HCT116 (cell line): Measurements from ENCODE around the gene ASB10.

Source experiments
- POLR2A ChIP-seq: IDR thresholded peaks from 2 replicates; pipeline ENCODE4 v1.7.0; 2011; ENCODE audit warnings: borderline replicate concordance; ENCODE audit not compliant: insufficient read depth, insufficient read length; ENCODE audit errors: extremely low read depth
- YY1 ChIP-seq: IDR thresholded peaks from 2 replicates; pipeline ENCODE4 v1.6.1; 2011; ENCODE audit warnings: low read length, low read depth, moderate library complexity, mild to moderate bottlenecking; ENCODE audit not compliant: insufficient replicate concordance; ENCODE audit errors: extremely low read depth
- TF ChIP-seq, protein P1 (sequence below): IDR thresholded peaks from 2 replicates; pipeline ENCODE4 v1.6.1; 2012
- TF ChIP-seq, protein P2 (sequence below), 3 experiments: fragments of 200-600 bp in 1 of 3; sonication (generic) in 1 of 3; IDR thresholded peaks in 2 of 3; conservative IDR thresholded peaks in 1 of 3; 2 replicates each; pipeline ENCODE4 v1.5.1; 2012 to 2017; ENCODE audit warnings: low read depth in 2 of 3, low read length in 2 of 3, antibody characterized with exemption in 1 of 3, borderline replicate concordance in 1 of 3, control low read depth in 1 of 3, mild to moderate bottlenecking in 1 of 3, mixed read lengths in 1 of 3, mixed run types in 1 of 3, moderate library complexity in 1 of 3; ENCODE audit not compliant: insufficient read depth in 1 of 3

DNA sequence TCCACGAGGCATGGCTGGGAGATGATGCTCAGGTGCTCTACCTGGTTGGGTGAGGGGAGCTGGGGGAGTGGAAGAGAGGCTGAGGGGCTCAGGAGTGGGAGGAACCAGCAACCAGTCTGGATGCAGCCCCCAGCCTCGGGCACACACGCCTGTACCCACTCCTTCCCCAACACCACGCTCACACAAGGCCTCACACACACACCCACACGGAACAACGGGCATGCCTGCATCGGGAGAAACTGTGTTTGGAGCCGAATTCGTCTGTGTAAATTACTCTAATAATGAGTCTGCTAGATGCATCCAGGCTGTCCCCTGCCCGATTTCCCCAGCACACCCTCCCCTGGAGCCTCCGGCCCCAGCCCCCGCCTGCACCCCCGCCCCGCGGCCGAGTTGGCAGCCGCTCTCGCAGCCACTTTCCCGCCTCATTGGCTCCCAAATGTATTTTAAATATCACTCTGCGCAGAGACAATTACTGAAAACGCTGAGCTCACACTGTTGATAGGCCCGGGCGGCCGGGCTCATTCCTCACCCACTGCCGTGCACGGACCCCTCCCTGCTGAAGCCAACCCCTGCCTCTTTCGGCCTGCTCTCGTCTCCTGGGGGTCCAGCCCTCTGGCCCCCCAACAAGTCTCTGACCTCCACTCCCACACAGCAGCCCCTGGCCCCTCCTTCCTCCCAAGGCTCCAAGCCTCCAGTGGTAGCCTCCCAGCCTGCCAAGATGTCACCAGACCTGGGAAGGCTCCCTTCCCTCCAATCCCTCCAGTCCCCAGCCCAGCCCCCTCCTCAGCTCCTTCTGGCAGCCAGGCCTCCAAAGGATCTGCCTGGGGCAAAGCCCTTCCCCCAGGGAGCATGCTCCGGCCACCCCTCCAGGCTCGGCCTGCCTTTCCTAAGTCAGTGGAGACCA, 12.1 kb upstream of the ASB10 start:
- TF ChIP-seq, protein P1, sequence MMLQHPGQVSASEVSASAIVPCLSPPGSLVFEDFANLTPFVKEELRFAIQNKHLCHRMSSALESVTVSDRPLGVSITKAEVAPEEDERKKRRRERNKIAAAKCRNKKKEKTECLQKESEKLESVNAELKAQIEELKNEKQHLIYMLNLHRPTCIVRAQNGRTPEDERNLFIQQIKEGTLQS, result no peak
- no peak for TF ChIP-seq YY1
- TF ChIP-seq POLR2A, result no peak
- TF ChIP-seq, protein P2, sequence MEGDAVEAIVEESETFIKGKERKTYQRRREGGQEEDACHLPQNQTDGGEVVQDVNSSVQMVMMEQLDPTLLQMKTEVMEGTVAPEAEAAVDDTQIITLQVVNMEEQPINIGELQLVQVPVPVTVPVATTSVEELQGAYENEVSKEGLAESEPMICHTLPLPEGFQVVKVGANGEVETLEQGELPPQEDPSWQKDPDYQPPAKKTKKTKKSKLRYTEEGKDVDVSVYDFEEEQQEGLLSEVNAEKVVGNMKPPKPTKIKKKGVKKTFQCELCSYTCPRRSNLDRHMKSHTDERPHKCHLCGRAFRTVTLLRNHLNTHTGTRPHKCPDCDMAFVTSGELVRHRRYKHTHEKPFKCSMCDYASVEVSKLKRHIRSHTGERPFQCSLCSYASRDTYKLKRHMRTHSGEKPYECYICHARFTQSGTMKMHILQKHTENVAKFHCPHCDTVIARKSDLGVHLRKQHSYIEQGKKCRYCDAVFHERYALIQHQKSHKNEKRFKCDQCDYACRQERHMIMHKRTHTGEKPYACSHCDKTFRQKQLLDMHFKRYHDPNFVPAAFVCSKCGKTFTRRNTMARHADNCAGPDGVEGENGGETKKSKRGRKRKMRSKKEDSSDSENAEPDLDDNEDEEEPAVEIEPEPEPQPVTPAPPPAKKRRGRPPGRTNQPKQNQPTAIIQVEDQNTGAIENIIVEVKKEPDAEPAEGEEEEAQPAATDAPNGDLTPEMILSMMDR (IDR thresholded peaks at IDR 0.05 in 2 of 3, conservative IDR thresholded peaks at IDR 0.05 in 1 of 3; ENCODE audit: borderline replicate concordance in 1 of 3, insufficient read depth in 1 of 3, low read depth in 2 of 3, low read length in 2 of 3), result no peak
